ENCODE measurements around the gene APBA2. TPM values are rescaled to one million over a fixed set of nuclear protein-coding genes. Genes with fewer than 3 reads are reported as not detected.
"Not testable (repeated sequence)": the region's sequence is repeated elsewhere in the genome, so short reads cannot be mapped to it uniquely, and the experiment has no call there.

The APBA2 gene
- total RNA-seq = 10 to 100 TPM; 29.5 to 37.7 TPM
- 18.5 TPM for polyA plus RNA-seq (ENCODE audit: insufficient read depth, low read depth, low replicate concordance)
- long read RNA-seq, donor 1, partial matches to known transcripts = 0 of 1 reads
- long read RNA-seq, donor 1, other reads (novel, unspliced or antisense) = 0 of 1 reads
- long read RNA-seq, donor 2 = 0 reads

- Histone ChIP-seq H3K36me3 (ENCODE audit: low read depth, missing control alignments) (no peaks in the 10 kb centered on the region), H3K27me3 (no peaks in the 10 kb centered on the region), H3K27ac (no peak within 1 kb of the TSS), H3K9me3 (no peaks in the 10 kb centered on the region), H3K4me3 (peak within 1 kb of the TSS; percentile 51 to 65), H3K4me1 (peaks cover 4% of the 10 kb centered on the region)
- peak; percentile 32 for DNase-seq
- TF ChIP-seq POLR2A (IDR thresholded peaks at IDR 0.05) (no peak), CTCF (IDR thresholded peaks at IDR 0.05) (no peak)
- intact Hi-C loops (cut with DNase I; ENCODE audit: low total_unique reads) = no loop called here
- WGBS, 2 donors = 0% methylated on average over 38 of the region's 109 CpGs; no CpG with 5 or more reads in 1 of the 2 donors
Measured at GRCh38 chr15:28885630-28886430, at the start of gene APBA2. Gene APBA2, plus strand, starts transcription at chr15:28885974. Its CDS starts 167,911 bp downstream, at chr15:29053885.

GRCh38 chr15:28840285-28840684 is 45.5 kb upstream of the APBA2 start:
- 100% methylated on average over 1 of the region's 9 CpGs; no CpG with 5 or more reads in 1 of the 2 donors for WGBS, 2 donors
- H3K4me3 ChIP-seq; H3K27me3 ChIP-seq; H3K9me3 ChIP-seq; H3K27ac ChIP-seq; H3K36me3 ChIP-seq (ENCODE audit: low read depth, missing control alignments); intact Hi-C loops (cut with DNase I; ENCODE audit: low total_unique reads); H3K4me1 ChIP-seq; DNase-seq: not testable (repeated sequence)

- intact Hi-C loops (cut with DNase I; ENCODE audit: low total_unique reads); H3K36me3 ChIP-seq (ENCODE audit: low read depth, missing control alignments); H3K27me3 ChIP-seq; H3K4me1 ChIP-seq; DNase-seq; H3K27ac ChIP-seq; H3K9me3 ChIP-seq; H3K4me3 ChIP-seq: not testable (repeated sequence)
- 62 to 73% methylated on average over 11 of the region's 11 CpGs for WGBS, 2 donors
Measured at GRCh38 chr15:28842210-28842609, 43.6 kb upstream of the APBA2 start.

- DNase-seq; H3K36me3 ChIP-seq (ENCODE audit: low read depth, missing control alignments); H3K27ac ChIP-seq; intact Hi-C loops (cut with DNase I; ENCODE audit: low total_unique reads); H3K4me3 ChIP-seq; H3K27me3 ChIP-seq; H3K4me1 ChIP-seq; H3K9me3 ChIP-seq: not testable (repeated sequence)
- 93 to 94% methylated on average over 12 of the region's 12 CpGs for WGBS, 2 donors
Measured at GRCh38 chr15:28843520-28843919, 42.3 kb upstream of the APBA2 start.

- 71 to 77% methylated on average over 7 of the region's 14 CpGs for WGBS, 2 donors
- H3K9me3 ChIP-seq; intact Hi-C loops (cut with DNase I; ENCODE audit: low total_unique reads): not testable (repeated sequence)
Measured at GRCh38 chr15:28844147-28844546, 41.6 kb upstream of the APBA2 start.

GRCh38 chr15:28847247-28847646 is 38.5 kb upstream of the APBA2 start:
- H3K4me3 ChIP-seq; DNase-seq; H3K27me3 ChIP-seq; intact Hi-C loops (cut with DNase I; ENCODE audit: low total_unique reads); H3K9me3 ChIP-seq; H3K27ac ChIP-seq; H3K36me3 ChIP-seq (ENCODE audit: low read depth, missing control alignments); H3K4me1 ChIP-seq: not testable (repeated sequence)
- WGBS, 2 donors = 28 to 86% methylated on average over 2 to 5 of the region's 5 CpGs

More at GRCh38 chr15:28844147-28844546, 41.6 kb upstream of the APBA2 start:
- DNase-seq; H3K4me1 ChIP-seq; H3K4me3 ChIP-seq; H3K27me3 ChIP-seq; H3K36me3 ChIP-seq (ENCODE audit: low read depth, missing control alignments); H3K27ac ChIP-seq: not testable (repeated sequence)

GRCh38 chr15:28847959-28848358 is 37.8 kb upstream of the APBA2 start:
- H3K36me3 ChIP-seq (ENCODE audit: low read depth, missing control alignments); H3K9me3 ChIP-seq; DNase-seq; H3K27me3 ChIP-seq; H3K27ac ChIP-seq; intact Hi-C loops (cut with DNase I; ENCODE audit: low total_unique reads); H3K4me1 ChIP-seq; H3K4me3 ChIP-seq: not testable (repeated sequence)
- whole genome bisulfite sequencing, 2 donors = 85 to 94% methylated on average over 9 of the region's 9 CpGs

GRCh38 chr15:28848521-28848920 is 37.3 kb upstream of the APBA2 start, which contains the start of gene GOLGA6L7:
Gene GOLGA6L7, minus strand, starts transcription at chr15:28848644. Its CDS starts 95 bp downstream, at chr15:28848549.
- WGBS, 2 donors = 72 to 81% methylated on average over 13 of the region's 13 CpGs
- H3K4me3 ChIP-seq; H3K9me3 ChIP-seq; H3K27ac ChIP-seq; intact Hi-C loops (cut with DNase I; ENCODE audit: low total_unique reads); H3K4me1 ChIP-seq; H3K36me3 ChIP-seq (ENCODE audit: low read depth, missing control alignments); H3K27me3 ChIP-seq: not testable (repeated sequence)
- DNase-seq = peak; percentile 40

- intact Hi-C loops (cut with DNase I; ENCODE audit: low total_unique reads); H3K4me3 ChIP-seq; H3K4me1 ChIP-seq; DNase-seq; H3K9me3 ChIP-seq; H3K36me3 ChIP-seq (ENCODE audit: low read depth, missing control alignments); H3K27me3 ChIP-seq; H3K27ac ChIP-seq: not testable (repeated sequence)
- WGBS, 2 donors = 75 to 85% methylated on average over 2 to 9 of the region's 17 CpGs
Measured at GRCh38 chr15:28849271-28849670, 36.5 kb upstream of the APBA2 start.

GRCh38 chr15:28849766-28850165 is 36.0 kb upstream of the APBA2 start:
- 88% methylated on average over 27 of the region's 31 CpGs; no CpG with 5 or more reads in 1 of the 2 donors for WGBS, 2 donors
- H3K9me3 ChIP-seq; intact Hi-C loops (cut with DNase I; ENCODE audit: low total_unique reads); DNase-seq; H3K4me1 ChIP-seq; H3K27ac ChIP-seq; H3K27me3 ChIP-seq; H3K36me3 ChIP-seq (ENCODE audit: low read depth, missing control alignments); H3K4me3 ChIP-seq: not testable (repeated sequence)

GRCh38 chr15:28853654-28854053 is 32.1 kb upstream of the APBA2 start:
- H3K9me3 ChIP-seq; intact Hi-C loops (cut with DNase I; ENCODE audit: low total_unique reads); H3K4me3 ChIP-seq; H3K27me3 ChIP-seq; H3K27ac ChIP-seq; DNase-seq; H3K36me3 ChIP-seq (ENCODE audit: low read depth, missing control alignments); H3K4me1 ChIP-seq: not testable (repeated sequence)
- WGBS, 2 donors = 50 to 54% methylated on average over 5 of the region's 5 CpGs
